Measurements from ENCODE around the gene RAI1. TPM values are rescaled to one million over a fixed set of nuclear protein-coding genes. Genes with fewer than 3 reads are reported as not detected.

RAI1 gene
- total and polyA plus RNA-seq, 10 of the 15 experiments (the other 5 are each of a cell fraction or from before 2014, with no cell fraction given) = 0.66 to 37.7 (median 6.0) TPM

DNA sequence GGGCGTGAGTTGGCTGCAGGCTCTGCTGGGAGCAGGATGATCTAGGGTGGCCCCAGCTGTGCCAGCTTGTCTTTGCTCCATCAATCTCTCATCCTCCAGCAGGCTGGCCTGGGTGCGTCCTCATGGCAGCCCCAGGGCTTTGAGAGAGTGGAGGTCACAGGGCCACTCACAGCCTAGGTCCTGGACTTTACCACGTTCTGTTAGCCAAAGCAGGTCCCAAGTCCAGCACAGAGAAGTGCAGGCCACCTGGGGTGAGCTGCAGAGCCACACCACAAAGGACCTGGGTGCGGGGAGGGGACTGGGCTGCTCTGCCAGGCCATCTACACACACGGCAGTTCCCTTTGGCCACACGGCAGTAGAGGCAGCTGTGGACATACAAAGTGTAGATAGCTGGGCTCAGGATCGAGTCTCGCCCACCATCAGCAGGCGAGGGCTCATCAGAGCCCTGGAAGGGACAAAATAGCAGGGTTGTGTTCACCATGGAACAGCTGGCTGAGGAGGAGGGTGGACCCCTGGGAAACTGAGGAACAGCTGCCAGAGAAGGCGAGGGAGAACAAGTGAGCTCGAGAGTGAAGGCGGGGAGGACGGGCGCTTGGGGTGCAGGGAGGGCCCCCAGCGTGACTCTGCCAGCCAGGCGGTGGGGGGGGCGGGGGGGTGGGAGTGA is 125.5 kb downstream of the RAI1 start:
- Histone ChIP-seq H3K79me2 (ENCODE audit: control insufficient read depth, insufficient read depth, low read length) (no peaks in the 10 kb centered on the region), H3K9ac (ENCODE audit: control insufficient read depth, insufficient read depth, low read length) (no peak overlapping the region), H3K4me2 (ENCODE audit: control insufficient read depth, insufficient read depth) (no peak overlapping the region), H3K36me3 (ENCODE audit: control insufficient read depth in 2 of 2, insufficient read depth in 2 of 2, low read length in 1 of 2) (peaks cover 4 to 10% of the 10 kb centered on the region in 2 experiments; a peak in 3 of 4 replicates), H3K4me3 (no peak overlapping the region), H3K4me1 (ENCODE audit: control insufficient read depth, insufficient read depth, low read length) (peaks cover 8% of the 10 kb centered on the region), H3K9me3 (replicated peaks; ENCODE audit: control insufficient read depth, insufficient read depth, low read length) (no peaks in the 10 kb centered on the region), H4K20me1 (ENCODE audit: control insufficient read depth, insufficient read depth) (peaks cover 5% of the 10 kb centered on the region; the same call in 1 of the 2 replicates), H2AFZ (ENCODE audit: control insufficient read depth, low read depth, low read length) (no peak overlapping the region), H3K27ac (ENCODE audit: control insufficient read depth, insufficient read depth) (no peak overlapping the region), H3K27me3 (replicated peaks in 1 of 2; ENCODE audit: control insufficient read depth in 2 of 2, insufficient read depth in 2 of 2, low read length in 1 of 2) (no peaks in the 10 kb centered on the region)
- TF ChIP-seq GABPA (IDR thresholded peaks at IDR 0.05; ENCODE audit: low read depth) (no peak), NR2F1 (conservative IDR thresholded peaks at IDR 0.05) (no peak), IKZF2 (IDR thresholded peaks at IDR 0.05) (no peak), TCF3 (IDR thresholded peaks at IDR 0.05; ENCODE audit: borderline replicate concordance, insufficient read depth, low read depth, low read length) (no peak), MTA3 (IDR thresholded peaks at IDR 0.05; ENCODE audit: borderline replicate concordance, low read length) (no peak), CBX3 (IDR thresholded peaks at IDR 0.05; ENCODE audit: borderline replicate concordance, low read depth) (no peak), SMAD1 (IDR thresholded peaks at IDR 0.05; ENCODE audit: low read depth, partially characterized antibody) (no peak), POLR2AphosphoS2 (IDR thresholded peaks at IDR 0.05; ENCODE audit: low read depth, low read length) (no peak), RB1 (IDR thresholded peaks at IDR 0.05; ENCODE audit: borderline replicate concordance) (no peak), TARDBP (IDR thresholded peaks at IDR 0.05; ENCODE audit: borderline replicate concordance) (no peak)
- TF ChIP-seq, protein P1, sequence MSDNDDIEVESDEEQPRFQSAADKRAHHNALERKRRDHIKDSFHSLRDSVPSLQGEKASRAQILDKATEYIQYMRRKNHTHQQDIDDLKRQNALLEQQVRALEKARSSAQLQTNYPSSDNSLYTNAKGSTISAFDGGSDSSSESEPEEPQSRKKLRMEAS (IDR thresholded peaks at IDR 0.05; ENCODE audit: low read depth, low read length) = no peak
- intact Hi-C loops (cut with micrococcal nuclease; ENCODE audit: unreplicated experiment) = no loop called here
- ChIA-PET SMC1A (ENCODE audit: uncharacterized antibody, unreplicated experiment) (no interaction called here), POLR2A (no interaction called here), RAD21 (ENCODE audit: unreplicated experiment) (interaction anchor here (0.6 kb wide), 1 partner anchor 139 kb away, joined by 3 read pairs; no protein-coding TSS in a partner anchor), CTCF (no interaction called here)
- 90% methylated on average over 9 of the region's 17 CpGs for WGBS (ENCODE audit: insufficient coverage, insufficient replicate concordance, low lambda C conversion rate, missing lambda C conversion rate)
- no TSS peak for BruUV-seq (replicated peaks)
- in situ Hi-C loops (cut with MboI) = loop anchor here (5.0 kb wide), 1 partner anchor 226 kb away; no protein-coding TSS in a partner anchor
- DNase-seq (ENCODE audit: low read depth, low spot score) = no peak
- FAIRE-seq = no peak
- no peak for ATAC-seq
